Measurements from ENCODE around the gene JSRP1.

The JSRP1 gene

DNA sequence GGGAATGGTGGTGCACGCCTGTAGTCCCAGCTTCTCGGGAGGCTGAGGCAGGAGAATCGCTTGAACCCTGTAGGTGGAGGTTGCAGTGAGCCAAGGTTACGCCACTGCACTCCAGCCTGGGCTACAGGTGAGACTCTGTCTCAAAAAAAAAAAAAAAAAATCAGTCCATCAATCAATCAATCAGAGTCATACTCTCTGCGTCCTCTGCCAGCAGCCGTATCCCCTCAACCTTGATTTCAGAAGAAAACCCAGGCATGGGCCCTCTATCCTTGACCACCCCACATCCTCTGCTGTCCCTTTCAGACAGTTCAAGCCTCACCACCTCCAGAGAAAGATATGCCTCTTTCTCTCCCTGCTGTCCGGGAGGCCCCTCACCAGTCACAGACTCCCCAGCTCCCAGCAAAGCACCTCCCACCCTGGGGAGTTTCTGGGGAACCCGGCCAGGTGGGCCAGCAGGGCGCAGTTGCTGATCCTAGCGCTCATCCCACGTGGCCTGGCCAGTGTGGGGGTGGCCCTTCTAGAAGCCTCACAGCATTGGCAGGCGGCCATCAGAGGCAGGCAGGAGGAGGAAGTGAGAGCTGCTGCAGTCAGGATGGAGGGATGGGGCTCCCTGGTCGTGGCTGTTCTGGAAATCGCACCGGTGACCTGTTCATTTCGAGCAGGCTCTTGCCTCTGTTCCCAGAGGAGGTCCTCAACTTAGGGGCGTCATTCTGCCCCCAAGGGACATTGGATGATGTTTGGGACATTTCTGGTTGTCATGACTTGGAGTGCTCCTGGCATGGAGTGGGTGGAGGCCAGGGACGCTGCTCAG lies 10.2 kb upstream of the JSRP1 start:
- no peak for DNase-seq

DNA sequence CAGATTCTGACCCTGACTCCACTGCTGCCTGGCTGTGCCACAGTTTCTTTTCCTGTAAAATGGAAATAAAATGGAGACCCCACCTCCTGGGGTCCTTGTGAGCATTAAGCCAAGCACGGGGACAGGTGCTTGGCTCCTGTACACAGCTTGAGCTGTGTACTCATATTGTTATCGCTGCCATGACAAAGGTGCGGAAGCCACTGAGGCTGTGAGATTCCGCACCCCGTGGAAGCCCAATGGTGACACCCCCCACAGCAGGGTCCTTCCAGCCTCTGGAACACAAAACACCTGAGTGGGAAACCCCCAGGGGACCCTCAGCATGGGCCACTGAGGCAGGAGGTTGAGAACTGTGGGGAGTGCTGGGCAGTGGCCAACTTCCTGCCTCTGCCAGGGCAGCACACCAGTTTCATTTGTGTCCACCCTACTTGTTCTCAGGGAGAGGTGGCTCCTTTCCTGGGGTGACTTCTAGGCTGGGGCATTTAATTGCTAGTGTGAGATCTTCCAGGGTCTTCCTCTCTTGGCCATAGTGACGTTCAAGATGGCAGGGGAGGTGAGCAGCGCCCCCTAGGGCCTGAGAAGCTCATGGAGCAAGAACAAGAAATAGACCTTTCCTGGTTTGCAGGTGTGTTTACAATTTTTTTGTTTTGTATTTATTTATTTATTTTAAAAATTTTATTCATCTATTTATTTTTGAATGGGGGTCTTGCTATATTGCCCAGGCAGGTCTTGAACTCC lies 5.4 kb upstream of the JSRP1 start:
- no peak for DNase-seq

DNA sequence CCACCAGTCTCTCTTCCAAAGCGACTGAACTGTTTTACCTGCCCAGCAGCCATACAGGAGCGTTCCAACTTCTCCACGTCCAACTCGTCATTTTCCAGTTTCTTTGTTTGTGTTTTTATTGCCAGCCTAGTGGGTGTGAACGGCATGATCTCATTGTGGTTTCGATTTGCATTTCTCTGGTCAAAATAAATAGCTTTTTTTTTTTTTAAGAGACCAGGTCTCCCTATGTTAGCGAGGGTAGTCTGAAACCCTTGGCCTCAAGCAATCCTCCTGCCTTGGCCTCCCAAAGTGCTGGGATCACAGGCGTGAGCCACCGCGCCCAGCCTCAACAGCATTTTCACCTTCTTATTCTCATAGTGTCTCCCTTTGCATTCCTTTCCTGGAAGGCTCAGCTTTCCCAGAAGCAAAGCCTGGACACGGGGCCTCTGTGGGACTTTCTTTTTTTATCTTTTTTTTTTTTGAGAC lies 4.2 kb upstream of the JSRP1 start:
- no peak for DNase-seq

DNA sequence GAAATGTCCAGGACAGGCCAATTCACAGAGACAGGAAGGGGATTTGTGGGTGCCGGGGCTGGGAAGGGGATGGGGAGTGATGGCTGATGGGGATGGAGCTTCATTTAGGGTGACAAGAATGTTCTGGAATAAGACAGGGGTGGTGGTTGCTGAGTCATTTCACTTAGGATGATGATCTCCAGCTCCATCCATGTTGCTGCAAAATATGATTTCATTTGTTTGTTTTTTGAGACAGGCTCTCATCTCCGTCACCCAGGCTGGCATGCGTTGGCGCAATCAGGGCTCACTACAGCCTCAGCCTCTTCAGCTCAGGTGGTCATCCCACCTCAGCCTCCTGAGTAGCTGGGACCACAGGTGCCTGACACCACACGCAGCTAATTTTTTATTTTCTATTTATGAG lies 3.1 kb upstream of the JSRP1 start:
- DNase-seq: no peak

DNA sequence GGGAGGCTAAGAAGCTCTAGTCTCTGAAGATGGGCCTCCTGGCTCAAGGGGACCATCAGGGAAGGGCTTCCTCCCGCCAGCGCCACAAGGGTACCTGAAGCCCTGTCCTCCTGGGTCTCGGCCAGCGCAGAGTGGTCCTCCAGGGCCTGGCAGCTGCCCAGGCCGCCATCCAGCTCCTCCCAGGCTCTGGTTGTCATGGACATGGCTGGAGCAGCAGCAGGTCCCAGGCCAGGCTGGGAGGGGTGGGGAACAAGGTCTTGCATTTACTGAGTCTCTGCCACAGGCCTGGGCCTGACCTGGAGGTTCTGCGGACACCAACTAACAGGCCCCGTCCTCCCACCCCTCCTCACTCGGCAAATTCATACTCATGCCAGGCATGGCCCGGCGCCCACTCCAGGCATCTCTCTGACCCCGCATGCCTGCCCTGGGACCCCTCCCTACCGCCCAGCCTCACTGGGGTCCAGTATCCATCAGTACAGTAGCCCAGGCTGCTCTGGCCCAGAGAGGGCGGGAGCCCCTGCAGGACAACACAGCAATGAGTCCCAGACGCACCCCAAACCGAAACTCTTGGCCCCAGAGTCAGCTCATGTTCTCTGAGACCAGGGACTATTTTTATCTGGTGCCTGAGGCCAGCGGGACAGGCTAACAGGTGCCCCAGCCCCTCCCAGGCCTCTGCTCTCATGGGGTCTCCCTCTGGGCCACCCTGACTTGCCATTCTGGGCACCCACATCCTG lies 938 bp downstream of the JSRP1 start:
- peak; percentile 35 for DNase-seq

DNA sequence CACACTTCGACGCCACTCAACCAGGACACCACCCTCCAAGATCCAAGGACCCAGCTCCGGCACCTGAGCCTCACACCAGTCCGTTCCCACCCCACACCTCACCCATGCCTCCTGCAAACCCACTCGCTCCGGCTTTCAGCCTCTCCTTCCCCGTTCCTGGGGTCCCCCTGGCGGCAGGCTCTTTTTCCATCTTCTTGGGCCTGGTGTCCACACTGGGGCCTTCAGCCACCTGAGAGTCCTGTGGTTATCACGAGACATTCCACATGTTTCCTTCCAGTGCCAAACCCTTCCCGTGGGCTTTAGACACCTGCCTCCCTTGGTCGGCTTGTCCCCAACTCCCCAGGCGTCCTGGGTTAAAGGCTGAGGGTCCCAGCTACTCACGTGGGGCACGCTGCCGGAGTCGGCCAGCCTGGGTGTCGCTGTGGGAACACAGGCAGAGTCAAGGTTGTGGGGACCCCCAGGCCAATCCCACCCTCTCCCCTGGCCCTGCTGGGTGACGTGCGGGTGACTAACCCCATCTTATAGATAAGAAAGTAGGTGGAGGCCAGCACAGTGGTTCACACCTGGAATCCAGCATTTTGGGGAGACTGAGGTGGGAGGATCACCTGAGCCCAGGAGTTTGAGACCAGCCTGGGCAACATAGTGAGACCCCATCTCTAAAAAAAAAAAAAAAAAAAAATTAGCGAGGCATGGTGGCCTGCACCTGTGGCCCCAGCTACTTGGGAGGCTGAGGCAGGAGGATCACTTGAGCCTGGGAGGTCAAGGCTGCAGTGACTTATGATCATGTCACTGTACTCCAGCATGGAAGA lies 1.9 kb downstream of the JSRP1 start:
- DNase-seq: no peak

DNA sequence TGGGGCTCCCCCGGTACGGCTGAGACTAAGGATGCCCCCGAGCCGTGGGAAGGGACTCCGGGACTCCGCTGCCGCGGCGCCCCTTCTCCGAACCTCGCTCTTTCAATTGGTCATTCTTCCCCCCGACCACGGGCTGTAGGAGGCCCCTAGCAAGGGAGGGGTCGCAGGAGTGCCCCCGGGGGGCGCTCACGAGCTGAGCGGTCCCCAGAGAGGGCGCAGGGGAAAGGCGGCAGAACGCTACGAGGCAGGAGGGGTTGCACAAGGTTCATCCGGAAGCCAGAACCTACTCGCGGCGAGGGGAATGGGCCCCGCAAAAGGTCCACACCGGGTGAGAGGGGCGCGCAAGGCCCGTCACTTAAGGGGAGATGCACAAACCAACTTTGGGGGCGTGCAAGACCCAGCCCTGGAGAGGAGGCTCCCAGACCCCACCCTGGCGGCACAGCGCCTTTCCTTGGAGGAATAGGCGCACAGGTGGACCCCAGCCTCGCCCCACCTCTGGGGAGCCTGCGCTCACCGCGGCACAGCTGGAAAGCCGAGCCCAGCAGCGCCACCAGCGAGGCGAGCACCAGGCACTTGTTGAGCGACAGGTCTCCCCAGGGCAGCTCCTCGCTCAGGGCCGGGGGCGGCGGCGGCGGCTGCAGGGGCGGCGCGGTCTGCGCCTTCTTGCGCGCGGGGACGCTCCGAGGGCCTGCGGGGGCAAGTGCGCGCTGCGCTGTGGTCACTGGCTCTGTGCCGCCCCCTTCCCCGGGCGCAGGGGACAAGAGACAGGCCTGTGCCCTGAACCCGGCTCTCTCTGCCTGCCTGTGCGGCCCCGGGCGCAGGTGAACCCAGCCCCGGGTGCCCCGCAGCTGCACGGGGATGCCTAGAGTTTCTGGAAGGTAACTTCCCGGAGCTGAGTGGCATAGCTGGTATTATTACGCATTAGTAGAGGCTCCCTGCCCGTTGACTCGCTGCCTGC lies 2.8 kb downstream of the JSRP1 start:
- DNase-seq: no peak

DNA sequence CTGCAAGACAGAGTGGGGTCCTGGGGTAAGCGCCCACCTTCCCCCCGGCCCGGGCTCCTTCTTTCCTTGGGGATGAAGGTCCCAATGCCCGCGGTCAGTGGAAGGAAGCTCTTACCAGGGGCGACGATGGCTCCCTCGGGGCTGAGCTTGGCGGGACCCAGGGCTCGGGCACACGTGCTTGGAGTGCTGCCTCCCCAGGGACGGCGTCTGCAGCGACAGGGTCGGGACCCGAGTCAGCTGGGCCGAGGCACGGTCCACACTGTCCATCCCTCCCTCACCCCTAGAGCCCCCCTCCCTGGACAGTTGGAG lies 3.5 kb downstream of the JSRP1 start:
- no peak for DNase-seq

DNA sequence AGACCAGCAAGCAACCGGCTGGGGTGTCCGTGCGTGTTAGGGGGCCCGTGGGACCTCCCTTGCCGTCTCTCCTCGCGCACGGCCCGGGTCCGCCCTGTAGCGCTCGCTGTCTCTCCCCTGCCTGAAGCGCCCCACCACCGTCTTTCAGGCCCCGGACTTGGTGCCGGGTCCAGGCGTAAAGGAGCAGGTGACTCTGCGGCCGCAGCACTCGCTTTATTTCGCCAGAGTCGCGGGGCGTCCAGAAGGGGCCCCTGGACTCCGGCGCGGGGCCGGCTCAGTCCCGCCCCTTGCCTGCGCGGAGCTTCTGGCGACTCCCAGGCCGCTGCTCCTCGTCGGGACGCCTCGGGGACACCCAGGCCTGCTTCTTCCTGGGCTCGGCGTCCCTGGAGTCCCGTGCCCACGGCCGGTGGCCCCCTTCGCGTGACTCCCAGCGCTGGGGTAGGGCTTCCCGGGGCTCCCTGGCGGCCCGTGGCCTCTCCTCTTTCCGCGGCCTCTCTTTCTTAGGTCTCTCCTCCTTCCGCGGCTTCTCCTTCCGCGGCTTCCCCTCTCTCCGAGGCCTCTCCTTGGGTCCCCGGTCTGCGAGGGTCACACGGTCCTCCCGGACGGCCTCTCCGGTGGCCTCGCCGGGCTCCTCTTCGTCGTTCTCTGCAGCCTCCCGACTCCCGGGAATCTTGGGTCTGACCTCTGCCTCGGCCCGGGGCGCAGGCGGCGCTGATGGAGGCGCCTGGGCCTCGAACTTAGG lies 4.0 kb downstream of the JSRP1 start:
- DNase-seq: no peak

DNA sequence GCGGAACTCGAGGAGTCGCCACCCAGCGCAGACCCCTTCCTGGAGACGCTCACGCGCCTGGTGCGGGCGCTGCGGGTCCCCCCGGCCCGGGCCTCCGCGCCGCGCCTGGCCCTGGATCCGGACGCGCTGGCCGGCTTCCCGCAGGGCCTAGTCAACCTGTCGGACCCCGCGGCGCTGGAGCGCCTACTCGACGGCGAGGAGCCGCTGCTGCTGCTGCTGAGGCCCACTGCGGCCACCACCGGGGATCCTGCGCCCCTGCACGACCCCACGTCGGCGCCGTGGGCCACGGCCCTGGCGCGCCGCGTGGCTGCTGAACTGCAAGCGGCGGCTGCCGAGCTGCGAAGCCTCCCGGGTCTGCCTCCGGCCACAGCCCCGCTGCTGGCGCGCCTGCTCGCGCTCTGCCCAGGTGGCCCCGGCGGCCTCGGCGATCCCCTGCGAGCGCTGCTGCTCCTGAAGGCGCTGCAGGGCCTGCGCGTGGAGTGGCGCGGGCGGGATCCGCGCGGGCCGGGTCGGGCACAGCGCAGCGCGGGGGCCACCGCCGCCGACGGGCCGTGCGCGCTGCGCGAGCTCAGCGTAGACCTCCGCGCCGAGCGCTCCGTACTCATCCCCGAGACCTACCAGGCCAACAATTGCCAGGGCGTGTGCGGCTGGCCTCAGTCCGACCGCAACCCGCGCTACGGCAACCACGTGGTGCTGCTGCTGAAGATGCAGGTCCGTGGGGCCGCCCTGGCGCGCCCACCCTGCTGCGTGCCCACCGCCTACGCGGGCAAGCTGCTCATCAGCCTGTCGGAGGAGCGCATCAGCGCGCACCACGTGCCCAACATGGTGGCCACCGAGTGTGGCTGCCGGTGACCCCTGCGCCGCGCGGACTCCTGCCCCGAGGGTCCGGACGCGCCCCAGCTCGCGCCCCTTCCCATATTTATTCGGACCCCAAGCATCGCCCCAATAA lies 4.8 kb downstream of the JSRP1 start:
- DNase-seq: no peak

DNA sequence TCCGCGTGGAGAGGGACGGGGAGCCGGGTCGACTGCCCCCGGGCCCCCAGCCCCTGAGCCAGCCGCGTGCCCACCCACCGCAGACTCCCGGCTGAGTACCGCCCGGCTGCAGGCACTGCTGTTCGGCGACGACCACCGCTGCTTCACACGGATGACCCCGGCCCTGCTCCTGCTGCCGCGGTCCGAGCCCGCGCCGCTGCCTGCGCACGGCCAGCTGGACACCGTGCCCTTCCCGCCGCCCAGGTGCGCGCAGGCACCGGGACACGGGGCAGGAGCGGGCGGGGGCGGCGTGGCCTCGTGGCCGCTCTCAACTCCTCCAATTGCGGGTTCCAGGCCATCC lies 5.5 kb downstream of the JSRP1 start:
- no peak for DNase-seq

DNA sequence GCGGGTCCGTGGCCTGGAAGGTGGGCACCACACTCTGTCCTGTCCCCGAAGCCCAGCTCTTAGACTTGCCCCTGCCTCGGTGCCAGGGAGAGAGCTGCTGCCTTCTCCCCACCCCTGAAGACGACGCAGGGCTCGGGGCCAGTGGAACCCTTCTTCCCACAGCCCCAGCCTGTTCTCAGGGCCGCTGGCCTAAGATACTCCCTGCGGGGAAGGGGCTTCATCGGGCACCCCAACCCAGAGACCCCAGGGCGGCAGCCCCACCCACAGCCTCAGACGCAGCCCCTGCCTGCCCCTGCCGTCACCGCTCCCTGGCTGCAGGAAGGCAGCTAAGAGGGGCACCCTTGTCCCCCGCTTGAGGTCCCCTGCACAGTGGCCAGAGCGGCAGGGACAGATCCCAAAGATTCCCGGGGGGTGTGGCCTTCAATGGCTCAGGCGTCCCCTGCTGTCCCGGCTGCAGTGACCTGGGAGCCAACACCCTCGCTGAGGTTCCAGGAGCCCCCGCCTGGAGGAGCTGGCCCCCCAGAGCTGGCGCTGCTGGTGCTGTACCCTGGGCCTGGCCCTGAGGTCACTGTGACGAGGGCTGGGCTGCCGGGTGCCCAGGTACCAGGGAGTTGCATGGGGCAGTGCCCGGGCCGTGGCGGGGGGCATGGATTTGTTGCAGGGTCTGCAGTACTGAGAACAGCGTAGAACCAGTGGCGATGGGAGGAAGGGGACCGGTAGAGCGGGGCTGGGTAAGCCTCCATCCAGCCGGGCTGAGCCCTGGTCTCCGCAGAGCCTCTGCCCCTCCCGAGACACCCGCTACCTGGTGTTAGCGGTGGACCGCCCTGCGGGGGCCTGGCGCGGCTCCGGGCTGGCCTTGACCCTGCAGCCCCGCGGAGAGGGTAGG lies 6.1 kb downstream of the JSRP1 start:
- no peak for DNase-seq

DNA sequence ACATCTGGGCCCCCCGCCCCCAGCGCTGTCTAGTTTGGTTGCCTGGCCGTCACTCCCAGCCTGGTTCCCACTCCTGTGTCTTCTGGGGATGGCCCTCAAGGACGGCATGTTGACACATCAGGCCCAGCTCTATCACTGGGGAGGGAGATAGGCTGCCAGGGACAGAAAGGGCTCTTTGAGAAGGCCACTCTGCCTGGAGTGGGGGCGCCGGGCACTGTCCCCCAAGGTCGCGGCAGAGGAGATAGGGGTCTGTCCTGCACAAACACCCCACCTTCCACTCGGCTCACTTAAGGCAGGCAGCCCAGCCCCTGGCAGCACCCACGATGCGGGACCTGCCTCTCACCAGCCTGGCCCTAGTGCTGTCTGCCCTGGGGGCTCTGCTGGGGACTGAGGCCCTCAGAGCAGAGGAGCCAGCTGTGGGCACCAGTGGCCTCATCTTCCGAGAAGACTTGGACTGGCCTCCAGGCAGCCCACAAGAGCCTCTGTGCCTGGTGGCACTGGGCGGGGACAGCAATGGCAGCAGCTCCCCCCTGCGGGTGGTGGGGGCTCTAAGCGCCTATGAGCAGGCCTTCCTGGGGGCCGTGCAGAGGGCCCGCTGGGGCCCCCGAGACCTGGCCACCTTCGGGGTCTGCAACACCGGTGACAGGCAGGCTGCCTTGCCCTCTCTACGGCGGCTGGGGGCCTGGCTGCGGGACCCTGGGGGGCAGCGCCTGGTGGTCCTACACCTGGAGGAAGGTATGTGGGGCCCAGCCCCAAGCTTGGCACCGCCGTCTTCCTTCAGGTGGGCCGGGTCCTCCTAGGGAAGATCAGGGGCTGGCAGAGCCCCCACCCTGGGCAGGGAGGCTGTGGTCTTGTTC lies 7.0 kb downstream of the JSRP1 start, which contains the start of gene AMH:
Gene AMH (plus strand): TSS at position 314 of the 857 bp plus-strand sequence. CDS start 10 bp downstream, at position 324.
- no peak for DNase-seq

DNA sequence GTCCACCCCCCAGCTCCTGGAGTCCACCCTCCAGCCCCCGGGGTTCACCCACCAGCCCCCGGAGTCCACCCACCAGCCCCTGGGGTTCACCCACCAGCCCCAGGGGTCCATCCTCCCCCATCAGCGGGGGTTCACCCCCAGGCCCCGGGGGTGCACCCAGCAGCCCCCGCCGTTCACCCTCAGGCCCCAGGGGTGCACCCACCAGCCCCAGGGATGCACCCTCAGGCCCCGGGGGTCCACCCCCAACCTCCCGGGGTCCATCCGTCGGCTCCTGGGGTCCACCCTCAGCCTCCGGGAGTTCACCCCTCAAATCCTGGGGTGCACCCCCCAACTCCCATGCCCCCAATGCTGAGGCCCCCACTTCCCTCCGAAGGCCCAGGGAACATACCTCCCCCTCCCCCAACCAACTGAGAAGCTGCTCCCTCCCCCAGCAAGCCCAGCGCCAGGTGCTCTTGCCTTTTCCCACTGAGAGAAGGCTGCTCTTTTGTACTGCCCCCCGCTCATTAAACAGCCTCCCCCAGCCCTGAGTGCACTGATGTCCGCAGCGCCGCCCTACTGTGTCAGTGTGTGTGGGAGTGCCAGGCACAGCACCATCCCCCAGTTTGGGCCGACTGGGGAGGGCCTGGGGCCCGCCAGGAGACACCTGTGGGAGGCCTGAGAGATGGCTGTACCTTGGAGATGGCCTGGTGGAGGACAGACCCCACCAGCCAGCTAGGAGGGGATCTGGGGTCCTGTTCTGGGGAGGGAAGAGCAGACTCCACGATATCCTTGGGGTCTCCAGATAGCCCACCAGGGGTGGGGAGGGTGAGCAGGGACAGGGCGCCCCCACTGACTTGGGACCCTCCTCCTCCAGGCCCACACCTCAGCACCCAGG lies 7.8 kb downstream of the JSRP1 start:
- DNase-seq: no peak

DNA sequence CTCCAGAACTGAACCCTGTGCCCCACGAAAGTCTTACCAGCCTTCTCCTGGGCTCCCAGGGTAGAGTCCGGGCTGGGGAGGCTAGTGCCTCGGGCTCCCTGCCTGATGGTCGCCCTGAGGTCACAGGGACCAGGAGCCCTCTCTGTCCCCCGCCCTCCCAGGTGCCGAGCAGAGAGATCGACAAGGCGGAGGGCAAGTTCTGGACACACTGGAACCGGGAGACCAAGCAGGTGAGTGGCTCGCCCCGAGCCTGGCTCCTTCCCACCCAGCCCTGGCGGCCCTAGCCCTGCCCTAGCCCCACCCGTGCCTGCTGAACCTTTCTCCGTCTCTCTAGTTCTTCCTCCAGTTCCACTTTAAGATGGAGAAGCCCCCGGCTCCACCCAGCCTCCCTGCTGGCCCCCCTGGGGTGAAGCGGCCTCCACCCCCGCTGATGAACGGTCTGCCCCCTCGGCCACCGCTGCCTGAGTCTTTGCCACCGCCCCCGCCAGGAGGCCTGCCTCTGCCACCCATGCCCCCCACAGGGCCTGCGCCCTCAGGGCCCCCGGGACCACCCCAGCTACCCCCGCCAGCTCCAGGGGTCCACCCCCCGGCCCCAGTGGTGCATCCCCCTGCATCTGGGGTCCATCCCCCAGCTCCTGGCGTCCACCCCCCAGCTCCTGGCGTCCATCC lies 8.7 kb downstream of the JSRP1 start:
- no peak for DNase-seq

DNA sequence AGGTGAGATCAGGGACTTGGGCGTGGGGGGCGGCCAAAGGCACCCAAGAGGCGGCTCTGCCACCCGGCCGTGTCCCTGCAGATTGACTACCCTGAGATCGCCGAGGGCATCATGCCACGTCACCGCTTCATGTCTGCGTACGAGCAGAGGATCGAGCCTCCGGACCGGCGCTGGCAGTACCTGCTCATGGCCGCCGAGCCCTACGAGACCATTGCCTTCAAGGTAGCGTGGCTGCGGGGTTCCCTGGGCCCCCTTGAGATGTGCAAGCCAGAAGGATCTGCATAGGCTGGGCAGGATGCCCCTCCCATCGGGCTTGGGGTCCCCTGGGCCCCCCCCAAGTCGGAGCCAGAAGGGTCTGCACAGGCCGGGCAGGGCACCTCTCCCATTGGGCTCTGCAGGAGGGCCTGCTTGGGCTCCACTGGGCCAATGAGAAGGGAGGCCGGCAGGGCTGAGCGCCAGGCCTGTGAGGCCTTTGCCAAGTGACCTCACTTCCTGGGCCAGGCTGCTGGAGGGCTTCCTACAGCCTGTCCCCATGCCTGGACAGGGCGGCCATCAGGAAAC lies 9.3 kb downstream of the JSRP1 start:
- no peak for DNase-seq

Data from left hindlimb (tissue), 1 donor.